Lung (tissue), 12 donors: Measurements from ENCODE around the gene ATP6V1B1. TPM values are rescaled to one million over a fixed set of nuclear protein-coding genes. Genes with fewer than 3 reads are reported as not detected.

Source experiments
- ATAC-seq: fragments of 200-7000 bp; cut with Tn5 transposase; one replicate; pipeline ENCODE4 v1.9.1; 2020; ENCODE audit warnings: moderate number of reproducible peaks; ENCODE audit not compliant: insufficient read depth, low FRiP score
- DNase-seq, 3 donors: peaks; one replicate each; pipeline ENCODE4 v3.0.0-alpha.2; 2013 to 2017
- H3K27ac ChIP-seq, 2 donors: one replicate each; pipeline ENCODE4 v1.5.1; 2013; ENCODE audit warnings: mild to moderate bottlenecking in 2 of 2, moderate library complexity in 2 of 2, control low read depth in 1 of 2, inconsistent platforms in 1 of 2, low read depth in 1 of 2, low read length in 1 of 2
- H3K27me3 ChIP-seq, 3 donors: one replicate each; pipeline ENCODE4 v1.5.1; 2013; ENCODE audit warnings: low read length in 2 of 3; ENCODE audit not compliant: control insufficient read depth in 3 of 3, insufficient read depth in 3 of 3
- H3K36me3 ChIP-seq, 4 donors: one replicate each; pipeline ENCODE4 v1.5.1; 2013; ENCODE audit warnings: low read length in 4 of 4, mild to moderate bottlenecking in 1 of 4, moderate library complexity in 1 of 4; ENCODE audit not compliant: control insufficient read depth in 4 of 4, insufficient read depth in 4 of 4
- H3K4me1 ChIP-seq, 5 donors: one replicate each; pipeline ENCODE4 v1.5.1; 2013; ENCODE audit warnings: low read length in 5 of 5, mild to moderate bottlenecking in 2 of 5, moderate library complexity in 1 of 5; ENCODE audit not compliant: control insufficient read depth in 5 of 5, insufficient read depth in 5 of 5
- H3K4me3 ChIP-seq: one replicate; pipeline ENCODE4 v1.5.1; 2013; ENCODE audit warnings: mild to moderate bottlenecking, control low read depth, moderate library complexity
- H3K9ac ChIP-seq, 2 donors: one replicate each; pipeline ENCODE4 v1.5.1; 2013; ENCODE audit warnings: low read length in 2 of 2, control low read depth in 1 of 2; ENCODE audit not compliant: insufficient read depth in 1 of 2
- H3K9me3 ChIP-seq, 4 donors: one replicate each; pipeline ENCODE4 v1.5.1; 2013; ENCODE audit warnings: low read length in 3 of 4, mild to moderate bottlenecking in 1 of 4, moderate library complexity in 1 of 4; ENCODE audit not compliant: control insufficient read depth in 4 of 4, insufficient read depth in 3 of 4
- WGBS, 2 donors: extraction: QIAGEN DNeasy Blood & Tissue Kit; methylation state at CpG; one replicate each; pipeline ENCODE4 v1.1.7; 2013; 5-methylcytosine and 5-hydroxymethylcytosine counted together
- polyA plus RNA-seq, 2 donors: library from polyadenylated mRNA; stranded (reverse); fragments of 200-250 nt; gene quantifications; one replicate each; pipeline ENCODE4 v1.2.1, GENCODE V29; 2013
- total RNA-seq, 2 donors: library from RNA; depleted of rRNA in 1 of 2; stranded (reverse); fragments of >200 nt in 1 of 2; gene quantifications; one replicate each; pipeline ENCODE4 v1.2.1, GENCODE V29; 2014 to 2021
- TF ChIP-seq, protein P1 (sequence below): IDR thresholded peaks from 2 replicates; pipeline ENCODE4 v1.5.1; 2012; ENCODE audit warnings: mild to moderate bottlenecking; ENCODE audit errors: control extremely low read depth, extremely low read depth
- donor health status: control.
- donor health status: control.
- donor health status: Bipolar disorder and iron deficiency.
- donor health status: healthy.
- donor health status: DM: yes; HTN: yes; CAD: no.

Gene ATP6V1B1
- total and polyA plus RNA-seq, 4 donors, result 0.33 to 5.9 (median 1.8) TPM

DNA sequence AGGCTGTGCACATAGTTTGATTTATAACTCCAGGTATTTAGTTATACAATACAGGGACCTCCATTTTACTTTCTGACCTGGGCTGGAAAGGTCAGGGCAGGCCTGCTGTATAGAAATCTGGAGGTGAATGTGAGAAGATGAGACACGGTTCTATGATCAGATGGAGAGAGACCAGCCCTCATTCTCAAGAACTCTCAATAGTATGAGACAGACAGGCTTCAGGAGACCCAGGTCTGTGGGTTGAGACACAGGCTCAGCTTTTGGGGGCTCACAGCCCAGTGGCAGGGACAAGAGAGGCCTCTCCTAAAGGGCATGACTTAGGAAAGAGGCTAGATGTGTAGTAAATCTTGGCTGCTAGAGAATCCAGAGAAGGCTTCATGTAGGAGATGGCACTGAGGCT lies 719 bp upstream of the ATP6V1B1 start:
- ATAC-seq (no peak), DNase-seq (no peak)
- WGBS, 2 donors, result 82 to 96% methylated on average over 1 of the region's 1 CpG
- H3K4me3 ChIP-seq, result no peak overlapping the region
- no peaks in the 10 kb centered on the region for H3K9me3 ChIP-seq
- peaks cover 0 to 9% (median 0%) of the 10 kb centered on the region in 3 donors for H3K27me3 ChIP-seq
- peaks cover 0 to 4% (median 0%) of the 10 kb centered on the region in 5 donors for H3K4me1 ChIP-seq
- H3K36me3 ChIP-seq, result peaks cover 0 to 2% (median 0%) of the 10 kb centered on the region in 4 donors
- no peak overlapping the region for H3K27ac ChIP-seq
- no peak overlapping the region for H3K9ac ChIP-seq
- TF ChIP-seq, protein P1, sequence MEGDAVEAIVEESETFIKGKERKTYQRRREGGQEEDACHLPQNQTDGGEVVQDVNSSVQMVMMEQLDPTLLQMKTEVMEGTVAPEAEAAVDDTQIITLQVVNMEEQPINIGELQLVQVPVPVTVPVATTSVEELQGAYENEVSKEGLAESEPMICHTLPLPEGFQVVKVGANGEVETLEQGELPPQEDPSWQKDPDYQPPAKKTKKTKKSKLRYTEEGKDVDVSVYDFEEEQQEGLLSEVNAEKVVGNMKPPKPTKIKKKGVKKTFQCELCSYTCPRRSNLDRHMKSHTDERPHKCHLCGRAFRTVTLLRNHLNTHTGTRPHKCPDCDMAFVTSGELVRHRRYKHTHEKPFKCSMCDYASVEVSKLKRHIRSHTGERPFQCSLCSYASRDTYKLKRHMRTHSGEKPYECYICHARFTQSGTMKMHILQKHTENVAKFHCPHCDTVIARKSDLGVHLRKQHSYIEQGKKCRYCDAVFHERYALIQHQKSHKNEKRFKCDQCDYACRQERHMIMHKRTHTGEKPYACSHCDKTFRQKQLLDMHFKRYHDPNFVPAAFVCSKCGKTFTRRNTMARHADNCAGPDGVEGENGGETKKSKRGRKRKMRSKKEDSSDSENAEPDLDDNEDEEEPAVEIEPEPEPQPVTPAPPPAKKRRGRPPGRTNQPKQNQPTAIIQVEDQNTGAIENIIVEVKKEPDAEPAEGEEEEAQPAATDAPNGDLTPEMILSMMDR, result no peak

DNA sequence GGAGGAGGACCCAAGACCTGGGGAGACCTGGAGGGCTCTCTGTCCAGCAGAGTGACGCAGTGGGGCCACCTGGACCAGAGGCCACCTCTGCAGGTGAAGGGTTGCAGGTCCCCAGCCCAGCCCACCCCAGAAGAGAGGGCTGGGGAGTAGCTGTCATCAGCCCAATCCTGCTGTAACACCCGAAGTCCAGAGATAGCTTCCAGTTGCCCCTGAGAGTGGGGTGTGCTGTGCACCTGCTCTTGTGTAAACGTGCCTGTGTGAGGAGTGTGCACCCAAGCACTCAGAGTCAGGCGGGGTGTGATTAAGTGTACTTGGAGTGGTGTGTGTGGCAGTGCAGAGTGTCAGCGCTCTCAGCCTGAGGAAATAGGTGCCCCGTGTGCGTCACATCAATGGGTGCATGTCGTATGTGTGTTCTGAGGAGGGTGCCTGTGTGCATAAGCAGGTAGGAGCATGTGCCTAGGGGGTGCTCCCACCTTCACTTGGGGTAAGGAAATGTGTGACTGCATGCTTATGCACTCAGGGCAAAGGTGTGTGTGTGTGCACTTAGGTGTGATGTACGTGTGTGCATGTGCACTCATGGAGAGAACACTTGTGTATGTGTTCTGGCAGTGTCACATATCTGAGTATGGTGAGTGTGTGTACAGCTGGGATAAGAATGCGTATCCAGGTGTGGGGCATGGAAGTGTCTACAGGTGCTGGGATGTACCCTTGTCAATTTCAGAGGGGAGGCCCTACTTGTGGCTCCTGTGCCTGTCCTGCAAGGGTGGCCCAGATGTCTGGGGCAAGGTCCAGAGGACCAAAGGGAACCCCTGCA lies 672 bp downstream of the ATP6V1B1 start:
- Histone ChIP-seq H3K36me3 (no peaks in the 10 kb centered on the region), H3K9me3 (no peaks in the 10 kb centered on the region), H3K27me3 (peaks cover 0 to 9% (median 0%) of the 10 kb centered on the region in 3 donors), H3K9ac (no peak overlapping the region), H3K4me3 (no peak overlapping the region), H3K27ac (no peak overlapping the region), H3K4me1 (peaks cover 0 to 4% (median 0%) of the 10 kb centered on the region in 5 donors)
- DNase-seq, result no peak
- ATAC-seq, result no peak
- TF ChIP-seq, protein P1, result no peak
- 72 to 82% methylated on average over 10 of the region's 10 CpGs for WGBS, 2 donors

DNA sequence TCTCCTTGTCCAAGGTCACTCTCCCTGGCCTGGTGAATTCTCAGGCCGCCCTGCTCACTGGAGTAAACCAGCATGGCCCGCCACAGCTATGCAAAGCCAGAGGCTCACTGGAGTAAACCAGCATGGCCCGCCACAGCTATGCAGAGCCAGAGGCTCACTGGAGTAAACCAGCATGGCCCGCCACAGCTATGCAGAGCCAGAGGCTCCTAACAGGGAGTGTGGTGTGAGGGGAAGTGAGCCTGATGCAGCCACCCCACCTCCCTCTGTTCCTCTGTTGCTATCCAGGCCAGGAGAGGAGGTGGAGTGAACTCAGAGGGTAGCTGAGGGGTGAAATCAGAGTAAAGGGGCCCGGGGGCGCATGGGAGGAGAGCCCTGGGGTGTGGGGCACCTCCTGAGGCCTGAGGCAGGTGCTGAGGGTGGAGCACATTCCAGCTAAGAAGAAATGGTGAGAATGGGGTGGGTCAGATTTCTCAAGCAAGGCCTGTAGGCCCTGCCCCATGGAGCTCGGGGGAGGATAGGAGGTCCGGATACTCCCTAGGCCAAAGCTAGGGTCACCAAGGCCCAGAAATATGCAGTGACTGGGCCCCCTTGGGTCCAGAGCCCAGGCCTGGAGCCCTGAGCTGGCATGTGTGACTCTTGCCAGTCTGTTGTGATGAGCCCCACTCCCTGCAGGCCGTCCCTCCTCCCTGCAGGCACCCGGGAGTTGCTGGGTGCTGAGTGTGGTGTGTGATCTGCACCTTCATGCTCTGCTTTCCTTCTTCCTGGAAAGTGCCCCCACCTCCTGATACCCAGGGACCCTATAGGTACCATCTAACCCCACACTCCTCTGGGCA lies 1.5 kb downstream of the ATP6V1B1 start:
- H3K9ac ChIP-seq, result no peak overlapping the region
- ATAC-seq, result no peak

More for the DNA sequence above, 1.5 kb downstream of the ATP6V1B1 start:
- Histone ChIP-seq H3K4me3 (no peak overlapping the region), H3K36me3 (no peaks in the 10 kb centered on the region), H3K4me1 (peaks cover 0 to 4% (median 0%) of the 10 kb centered on the region in 5 donors), H3K27ac (no peak overlapping the region), H3K9me3 (no peaks in the 10 kb centered on the region), H3K27me3 (peaks cover 0 to 9% (median 0%) of the 10 kb centered on the region in 3 donors)
- 80 to 84% methylated on average over 9 to 10 of the region's 10 CpGs for WGBS, 2 donors
- TF ChIP-seq, protein P1, result no peak
- DNase-seq, result no peak
